ENCODE results near the gene NINJ2.

NINJ2 gene

GRCh38 chr12:611721-612120 is 51.5 kb downstream of the NINJ2 start:
- DNase-seq, result no peak

- DNase-seq, result no peak
These were observed 54.3 kb downstream of the NINJ2 start for GRCh38 chr12:608921-609320.

- no peak for DNase-seq
These were observed 54.8 kb downstream of the NINJ2 start for GRCh38 chr12:608413-608812.

GRCh38 chr12:607541-608001 is 55.7 kb downstream of the NINJ2 start:
- no peak for DNase-seq

GRCh38 chr12:604956-605355 is 58.3 kb downstream of the NINJ2 start:
- no peak for DNase-seq

GRCh38 chr12:602700-603068 is 60.6 kb downstream of the NINJ2 start:
- no peak for DNase-seq

- DNase-seq, result no peak
These were observed 61.1 kb downstream of the NINJ2 start for GRCh38 chr12:601976-602699.

GRCh38 chr12:599756-600155 is 63.5 kb downstream of the NINJ2 start:
- DNase-seq, result no peak

- DNase-seq, result no peak
These were observed 65.2 kb downstream of the NINJ2 start for GRCh38 chr12:597926-598568.

- DNase-seq, result no peak
These were observed 69.6 kb downstream of the NINJ2 start for GRCh38 chr12:593396-594270.

GRCh38 chr12:592024-592505 is 71.2 kb downstream of the NINJ2 start:
- DNase-seq, result no peak

- no peak for DNase-seq
These were observed 71.8 kb downstream of the NINJ2 start for GRCh38 chr12:591167-592023.

- DNase-seq, result no peak
These were observed 73.0 kb downstream of the NINJ2 start for GRCh38 chr12:590206-590750.

- no peak for DNase-seq
These were observed 74.6 kb downstream of the NINJ2 start for GRCh38 chr12:588646-589045.

- no peak for DNase-seq
These were observed 75.3 kb downstream of the NINJ2 start for GRCh38 chr12:588024-588322.

- DNase-seq, result no peak
These were observed 75.9 kb downstream of the NINJ2 start for GRCh38 chr12:587132-588023.

GRCh38 chr12:586318-587071 is 76.8 kb downstream of the NINJ2 start:
- no peak for DNase-seq

GRCh38 chr12:585062-586061 is 77.9 kb downstream of the NINJ2 start:
- DNase-seq, result no peak

- DNase-seq, result no peak
These were observed 79.9 kb downstream of the NINJ2 start for GRCh38 chr12:583251-583869.
